ENCODE results near the gene ZNF160.

DNA sequence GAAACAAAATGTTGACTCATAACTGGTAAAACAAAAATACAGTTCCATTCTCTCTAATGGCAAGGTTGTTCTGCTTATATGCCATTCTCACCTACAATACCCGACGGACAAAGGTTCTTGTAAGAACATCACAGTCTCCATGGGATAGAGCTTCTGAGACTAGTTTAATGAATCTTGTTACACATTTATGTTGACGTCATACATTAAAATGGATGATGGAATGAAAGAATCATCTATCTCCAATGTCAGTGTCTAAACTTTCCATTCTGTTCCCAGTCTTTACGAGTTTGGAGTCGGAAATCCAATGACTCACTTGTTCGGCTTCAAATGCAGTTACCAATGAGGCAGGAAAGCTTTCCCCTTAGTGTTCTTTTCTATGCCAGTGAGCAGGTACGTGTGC, 17.7 kb downstream of the ZNF160 start:
- TF ChIP-seq, protein P1, sequence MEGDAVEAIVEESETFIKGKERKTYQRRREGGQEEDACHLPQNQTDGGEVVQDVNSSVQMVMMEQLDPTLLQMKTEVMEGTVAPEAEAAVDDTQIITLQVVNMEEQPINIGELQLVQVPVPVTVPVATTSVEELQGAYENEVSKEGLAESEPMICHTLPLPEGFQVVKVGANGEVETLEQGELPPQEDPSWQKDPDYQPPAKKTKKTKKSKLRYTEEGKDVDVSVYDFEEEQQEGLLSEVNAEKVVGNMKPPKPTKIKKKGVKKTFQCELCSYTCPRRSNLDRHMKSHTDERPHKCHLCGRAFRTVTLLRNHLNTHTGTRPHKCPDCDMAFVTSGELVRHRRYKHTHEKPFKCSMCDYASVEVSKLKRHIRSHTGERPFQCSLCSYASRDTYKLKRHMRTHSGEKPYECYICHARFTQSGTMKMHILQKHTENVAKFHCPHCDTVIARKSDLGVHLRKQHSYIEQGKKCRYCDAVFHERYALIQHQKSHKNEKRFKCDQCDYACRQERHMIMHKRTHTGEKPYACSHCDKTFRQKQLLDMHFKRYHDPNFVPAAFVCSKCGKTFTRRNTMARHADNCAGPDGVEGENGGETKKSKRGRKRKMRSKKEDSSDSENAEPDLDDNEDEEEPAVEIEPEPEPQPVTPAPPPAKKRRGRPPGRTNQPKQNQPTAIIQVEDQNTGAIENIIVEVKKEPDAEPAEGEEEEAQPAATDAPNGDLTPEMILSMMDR (IDR thresholded peaks at IDR 0.05), result no peak
- TF ChIP-seq RFX5 (IDR thresholded peaks at IDR 0.05; ENCODE audit: low read length) (no peak), YY1 (IDR thresholded peaks at IDR 0.05; ENCODE audit: low read depth) (no peak), NFIC (IDR thresholded peaks at IDR 0.05; ENCODE audit: borderline replicate concordance) (no peak)

Measured in SK-N-SH (cell line).